H9 (cell line): ENCODE results near the gene ANXA4. TPM values are rescaled to one million over a fixed set of nuclear protein-coding genes. Genes with fewer than 3 reads are reported as not detected.

Experiments
- DNase-seq: peaks from one replicate; pipeline ENCODE4 v3.0.0-alpha.2; 2017
- H2AFZ ChIP-seq: one replicate; pipeline ENCODE4 v1.6.1; 2013; ENCODE audit warnings: mild to moderate bottlenecking, low read length, control low read depth, moderate library complexity
- H2AK5ac ChIP-seq: 2 replicates; pipeline ENCODE4 v1.6.1; 2013; ENCODE audit warnings: low read length, control low read depth, mixed read lengths; ENCODE audit not compliant: insufficient read length
- H2BK120ac ChIP-seq: one replicate; pipeline ENCODE4 v1.6.1; 2013; ENCODE audit warnings: low read depth, mild to moderate bottlenecking, low read length, control low read depth, inconsistent platforms; ENCODE audit not compliant: poor library complexity, severe bottlenecking
- H2BK12ac ChIP-seq: 2 replicates; pipeline ENCODE4 v1.6.1; 2013; ENCODE audit warnings: low read length, control low read depth, mixed read lengths, low read depth; ENCODE audit not compliant: insufficient read length
- H2BK15ac ChIP-seq: 2 replicates; pipeline ENCODE4 v1.6.1; 2013; ENCODE audit warnings: low read depth, low read length, control low read depth
- H2BK20ac ChIP-seq: one replicate; pipeline ENCODE4 v1.6.1; 2013; ENCODE audit warnings: low read depth, mild to moderate bottlenecking, low read length, control low read depth, inconsistent platforms; ENCODE audit not compliant: poor library complexity, severe bottlenecking
- H2BK5ac ChIP-seq: 2 replicates; pipeline ENCODE4 v1.6.1; 2013; ENCODE audit warnings: low read length, control low read depth, mixed read lengths; ENCODE audit not compliant: insufficient read length
- H3K14ac ChIP-seq: 2 replicates; pipeline ENCODE4 v1.6.1; 2013; ENCODE audit warnings: low read length, control low read depth; ENCODE audit not compliant: insufficient read depth
- H3K18ac ChIP-seq: 2 replicates; pipeline ENCODE4 v1.6.1; 2013; ENCODE audit warnings: low read depth, mild to moderate bottlenecking, mixed read lengths, low read length, control low read depth; ENCODE audit not compliant: insufficient read length
- H3K23ac ChIP-seq: 2 replicates; pipeline ENCODE4 v1.6.1; 2013; ENCODE audit warnings: low read length, control low read depth, mixed read lengths, low read depth; ENCODE audit not compliant: insufficient read length
- H3K23me2 ChIP-seq: 2 replicates; pipeline ENCODE4 v1.6.1; 2013; ENCODE audit warnings: low read depth, mild to moderate bottlenecking, mixed read lengths, low read length, control low read depth; ENCODE audit not compliant: insufficient read length, poor library complexity, severe bottlenecking
- H3K27ac ChIP-seq: 2 replicates; pipeline ENCODE4 v1.5.1; 2013; ENCODE audit warnings: low read length, control low read depth, mixed read lengths, low read depth; ENCODE audit not compliant: insufficient read length
- H3K27me3 ChIP-seq: 2 replicates; pipeline ENCODE4 v1.6.1; 2013; ENCODE audit warnings: low read length, control low read depth, inconsistent platforms; ENCODE audit not compliant: insufficient read depth
- H3K4ac ChIP-seq: 2 replicates; pipeline ENCODE4 v1.6.1; 2013; ENCODE audit warnings: low read depth, mild to moderate bottlenecking, control low read depth, inconsistent platforms, low read length, moderate library complexity
- H3K4me1 ChIP-seq: 2 replicates; pipeline ENCODE4 v1.6.1; 2013; ENCODE audit warnings: low read length, control low read depth, inconsistent platforms; ENCODE audit not compliant: insufficient read depth
- H3K4me2 ChIP-seq: 2 replicates; pipeline ENCODE4 v1.6.1; 2013; ENCODE audit warnings: low read length, control low read depth, mixed read lengths; ENCODE audit not compliant: insufficient read length, insufficient read depth
- H3K56ac ChIP-seq: 2 replicates; pipeline ENCODE4 v1.6.1; 2013; ENCODE audit warnings: low read depth, mild to moderate bottlenecking, mixed read lengths, low read length, control low read depth; ENCODE audit not compliant: insufficient read length
- H3K79me1 ChIP-seq: 2 replicates; pipeline ENCODE4 v1.6.1; 2013; ENCODE audit warnings: low read depth, mild to moderate bottlenecking, moderate library complexity, low read length, control low read depth, inconsistent platforms; ENCODE audit not compliant: insufficient read depth, poor library complexity, severe bottlenecking
- H3K79me2 ChIP-seq: 2 replicates; pipeline ENCODE4 v1.6.1; 2013; ENCODE audit warnings: low read length, control low read depth, inconsistent platforms; ENCODE audit not compliant: insufficient read depth
- H3K9ac ChIP-seq: 2 replicates; pipeline ENCODE4 v1.6.1; 2013; ENCODE audit warnings: low read length, control low read depth, mixed read lengths; ENCODE audit not compliant: insufficient read length; ENCODE audit errors: extremely low read depth
- H3K9me3 ChIP-seq: one replicate; pipeline ENCODE4 v1.6.1; 2013; ENCODE audit warnings: low read depth, low read length, inconsistent platforms; ENCODE audit not compliant: control insufficient read depth
- H3T11ph ChIP-seq: one replicate; pipeline ENCODE4 v1.6.1; 2013; ENCODE audit warnings: mild to moderate bottlenecking, low read length, control low read depth, inconsistent platforms
- H4K20me1 ChIP-seq: one replicate; pipeline ENCODE4 v1.6.1; 2013; ENCODE audit not compliant: control insufficient read depth, insufficient read length, insufficient read depth
- H4K5ac ChIP-seq: 2 replicates; pipeline ENCODE4 v1.6.1; 2013; ENCODE audit warnings: low read depth, mild to moderate bottlenecking, mixed read lengths, low read length, control low read depth; ENCODE audit not compliant: insufficient read length
- H4K8ac ChIP-seq: replicated peaks from 2 replicates; pipeline ENCODE4 v1.6.1; 2013; ENCODE audit warnings: low read length, control low read depth, mixed read lengths, low read depth; ENCODE audit not compliant: insufficient read length
- H4K91ac ChIP-seq: 2 replicates; pipeline ENCODE4 v1.6.1; 2013; ENCODE audit warnings: low read depth, mild to moderate bottlenecking, moderate library complexity, mixed read lengths, low read length, control low read depth; ENCODE audit not compliant: insufficient read length
- H3K27ac Mint-ChIP-seq, 3 experiments: 2 replicates in 2 of 3; 3 replicates in 1 of 3; pipeline ENCODE4 v1.8.0; 2020 to 2021; ENCODE audit warnings: mixed read lengths in 3 of 3, mild to moderate bottlenecking in 1 of 3, moderate library complexity in 1 of 3
- H3K27me3 Mint-ChIP-seq: 2 replicates; pipeline ENCODE4 v1.8.0; 2021; ENCODE audit warnings: low read depth, mild to moderate bottlenecking, moderate library complexity, mixed read lengths
- H3K36me3 Mint-ChIP-seq, 3 experiments: 2 replicates in 2 of 3; 3 replicates in 1 of 3; pipeline ENCODE4 v1.8.0; 2020 to 2021; ENCODE audit warnings: low read depth in 3 of 3, mixed read lengths in 3 of 3; ENCODE audit not compliant: insufficient read depth in 1 of 3
- H3K4me1 Mint-ChIP-seq, 2 experiments: 2 replicates each; pipeline ENCODE4 v1.8.0; 2020; ENCODE audit warnings: mixed read lengths in 2 of 2
- H3K4me3 Mint-ChIP-seq, 2 experiments: 2 replicates in 1 of 2; 3 replicates in 1 of 2; pipeline ENCODE4 v1.8.0; 2020 to 2021; ENCODE audit warnings: mild to moderate bottlenecking in 2 of 2, mixed read lengths in 2 of 2, moderate library complexity in 1 of 2
- H3K9me3 Mint-ChIP-seq, 2 experiments: 2 replicates in 1 of 2; 3 replicates in 1 of 2; pipeline ENCODE4 v1.8.0; 2020; ENCODE audit warnings: mild to moderate bottlenecking in 2 of 2, mixed read lengths in 2 of 2, moderate library complexity in 1 of 2
- CTCF ChIP-seq: fragments of 200-600 bp; sonication (generic); conservative IDR thresholded peaks from 3 replicates; pipeline ENCODE4 v1.8.0; 2021; ENCODE audit warnings: antibody characterized with exemption, mild to moderate bottlenecking
- WGBS: extraction: QIAGEN DNeasy Blood & Tissue Kit; methylation state at CpG from one replicate; pipeline ENCODE4 v1.1.7; 2013; ENCODE audit warnings: missing lambda C conversion rate, low lambda C conversion rate, mixed read lengths; ENCODE audit not compliant: insufficient read length; ENCODE audit errors: extremely low coverage; 5-methylcytosine and 5-hydroxymethylcytosine counted together
- total RNA-seq: library from RNA; stranded (reverse); gene quantifications from 2 replicates; pipeline ENCODE4 v1.2.1, GENCODE V29; 2021

Gene ANXA4
- total RNA-seq, 1 experiment from 2014 or later = 14.4 TPM

DNA sequence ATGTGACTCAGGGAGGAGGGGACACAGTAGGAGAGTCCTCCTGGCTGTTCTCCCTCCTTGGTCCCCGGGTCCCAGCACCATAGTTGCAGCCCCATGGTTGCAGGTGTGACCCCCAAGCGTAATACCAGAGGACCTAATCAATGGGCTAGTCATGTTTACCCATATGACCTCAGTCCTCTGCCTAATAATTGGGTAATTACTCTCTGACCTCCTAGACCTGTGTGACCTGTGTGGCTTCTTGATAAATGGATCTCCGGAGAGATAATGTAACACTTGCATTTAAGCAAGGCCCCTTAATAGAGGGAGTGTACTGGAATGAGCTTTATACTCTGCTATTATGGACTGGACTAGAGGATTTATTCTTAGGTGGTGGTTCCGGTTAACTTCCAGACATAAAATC, 55.3 kb downstream of the ANXA4 start:
- H3K14ac ChIP-seq = no peak overlapping the region
- H3K79me2 ChIP-seq = no peaks in the 10 kb centered on the region
- no peaks in the 10 kb centered on the region for H3K23me2 ChIP-seq
- H3K9ac ChIP-seq = no peak overlapping the region
- no peak overlapping the region for H3K27ac ChIP-seq
- H4K20me1 ChIP-seq = no peaks in the 10 kb centered on the region
- H2AFZ ChIP-seq = no peak overlapping the region
- no peak for TF ChIP-seq CTCF
- no peak overlapping the region for H2AK5ac ChIP-seq
- H3T11ph ChIP-seq = no peak overlapping the region
- no peak for DNase-seq
- no peak overlapping the region for H2BK120ac ChIP-seq
- no peaks in the 10 kb centered on the region for H3K9me3 Mint-ChIP-seq
- H3K27me3 Mint-ChIP-seq = no peaks in the 10 kb centered on the region
- no peaks in the 10 kb centered on the region; the same call in 1 of the 2 replicates for H3K27me3 ChIP-seq
- no peak overlapping the region for H4K8ac ChIP-seq
- H3K4me3 Mint-ChIP-seq = no peak overlapping the region
- H3K56ac ChIP-seq = no peak overlapping the region
- no peak overlapping the region for H2BK20ac ChIP-seq
- no peak overlapping the region for H3K4ac ChIP-seq
- no peak overlapping the region for H3K4me2 ChIP-seq
- H3K4me1 Mint-ChIP-seq = peaks cover 26 to 41% of the 10 kb centered on the region in 2 experiments
- H3K4me1 ChIP-seq = peaks cover 3% of the 10 kb centered on the region; the same call in 1 of the 2 replicates
- H2BK5ac ChIP-seq = no peak overlapping the region
- no peak overlapping the region for H4K5ac ChIP-seq
- H3K23ac ChIP-seq = no peak overlapping the region
- WGBS = no CpG with 5 or more reads among the region's 4 CpGs
- no peak overlapping the region for H3K18ac ChIP-seq
- no peak overlapping the region for H3K27ac Mint-ChIP-seq
- no peaks in the 10 kb centered on the region for H3K79me1 ChIP-seq
- no peak overlapping the region for H4K91ac ChIP-seq
- H3K9me3 ChIP-seq = no peaks in the 10 kb centered on the region
- no peak overlapping the region for H2BK15ac ChIP-seq
- no peak overlapping the region for H2BK12ac ChIP-seq
- H3K36me3 Mint-ChIP-seq = no peaks in the 10 kb centered on the region
